Occipital lobe (tissue), 2 donors: ENCODE data around the gene TMEM145. TPM values are rescaled to one million over a fixed set of nuclear protein-coding genes. Genes with fewer than 3 reads are reported as not detected.

Experiments
- DNase-seq: peaks from one replicate; lab custom pipeline; 2025; lab: John Stamatoyannopoulos, UW
- total RNA-seq: library from RNA; depleted of rRNA; stranded (reverse); fragments of >200 nt; gene quantifications from one replicate; pipeline ENCODE4 v1.2.3, GENCODE V29; 2014

Gene TMEM145
- total RNA-seq, 1 donor from 2014 or later = 47.1 TPM

DNA sequence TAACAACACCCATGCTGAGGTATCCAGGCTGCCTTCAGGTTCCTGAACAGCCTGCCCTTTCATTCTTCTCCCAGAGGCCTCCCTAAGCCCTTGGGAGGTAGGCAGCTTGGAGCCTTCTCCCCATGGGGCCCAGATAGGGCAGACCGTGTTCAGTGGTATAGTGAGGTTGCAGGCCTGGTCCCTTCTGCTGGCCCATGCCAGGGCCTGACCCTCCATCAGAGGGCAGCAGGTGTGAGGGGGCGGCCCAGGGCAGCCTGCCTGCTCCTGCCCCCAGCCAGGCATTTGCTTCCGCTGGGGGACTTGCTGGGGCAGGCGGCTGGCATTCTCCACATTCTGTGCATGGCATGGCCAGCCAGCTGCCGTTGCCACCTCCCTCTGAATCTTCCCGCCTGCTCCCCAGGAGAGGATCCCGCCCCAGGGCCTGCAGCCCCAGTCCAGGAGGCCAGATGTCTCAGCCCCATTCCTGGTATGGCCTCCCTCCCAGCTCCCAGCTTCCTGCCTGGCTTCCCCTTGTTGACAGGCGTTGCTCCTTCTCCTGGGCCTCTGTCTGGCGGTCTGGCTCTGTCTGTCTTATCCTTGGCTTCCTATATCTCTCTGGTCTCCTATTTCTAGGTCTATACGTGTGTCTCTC is 35.2 kb upstream of the TMEM145 start:
- no peak for DNase-seq

DNA sequence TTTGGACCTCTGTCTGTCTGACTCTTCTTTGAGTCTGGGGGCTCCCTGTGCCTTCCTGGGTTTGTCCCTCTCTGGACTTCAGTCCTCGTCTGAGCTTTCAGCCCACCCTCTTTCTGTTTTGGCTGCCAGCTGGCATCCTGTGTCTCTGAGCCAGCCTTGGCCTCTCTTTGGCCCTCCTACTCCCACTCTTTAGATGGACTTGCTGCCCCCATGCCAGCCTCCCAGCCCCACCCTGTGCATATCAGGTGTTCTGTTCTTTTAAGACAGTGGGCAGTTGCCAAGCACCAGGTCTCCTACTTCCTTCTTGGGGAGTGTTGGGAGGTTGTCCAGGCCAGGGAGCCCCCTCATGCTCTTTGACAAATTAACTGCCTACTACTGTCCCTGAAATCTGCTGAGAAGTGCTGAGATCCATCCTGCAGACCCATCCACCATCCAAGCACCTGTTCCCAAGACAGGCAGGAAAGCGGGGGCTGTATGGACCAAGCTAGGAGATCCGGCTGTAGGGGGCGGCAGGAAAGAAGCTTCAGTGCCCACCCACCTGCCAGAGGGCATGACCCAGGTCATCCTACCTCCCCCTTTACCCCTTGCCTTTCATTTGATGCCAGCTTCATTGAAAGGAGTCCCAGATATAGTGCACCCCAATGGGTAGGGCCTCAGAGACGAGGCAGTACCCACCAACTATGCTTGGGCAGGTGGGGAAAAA is 34.5 kb upstream of the TMEM145 start:
- DNase-seq = no peak

DNA sequence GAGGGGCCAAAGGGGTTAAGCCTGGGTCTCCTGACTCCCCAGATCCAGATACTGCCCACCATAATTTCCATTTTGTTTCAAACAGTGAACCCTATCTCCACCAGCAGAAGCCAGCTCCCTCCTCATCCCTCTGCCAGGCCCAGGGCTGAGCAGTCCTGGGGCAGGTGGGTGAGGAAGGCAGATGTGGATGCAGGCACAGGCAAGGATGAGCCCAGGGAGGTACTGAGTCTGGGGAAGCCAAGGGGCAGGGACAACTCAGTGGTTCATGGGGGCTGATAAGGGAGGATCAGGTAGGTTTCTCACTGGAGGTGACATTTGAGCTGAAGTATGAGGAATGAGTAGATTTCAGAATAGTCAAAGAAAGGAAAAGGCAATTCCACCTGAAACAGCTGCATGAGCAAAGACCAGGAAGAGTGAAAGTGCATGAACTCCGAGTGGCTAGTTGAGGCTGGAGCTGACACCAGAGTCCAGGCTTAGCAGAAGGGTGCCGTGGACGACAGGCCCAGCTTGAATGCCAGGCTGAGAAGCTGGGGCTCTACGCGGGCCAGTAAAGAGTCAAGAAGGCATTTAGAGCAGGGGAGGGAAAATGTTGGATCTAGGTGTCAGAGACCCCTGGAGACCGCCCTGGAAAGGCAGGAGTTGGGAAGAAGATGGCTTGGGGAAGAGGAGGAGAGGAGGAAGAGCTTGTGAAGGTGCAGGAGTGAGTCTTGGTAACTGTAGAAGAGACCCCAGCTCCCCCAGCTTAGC is 33.8 kb upstream of the TMEM145 start:
- no peak for DNase-seq

DNA sequence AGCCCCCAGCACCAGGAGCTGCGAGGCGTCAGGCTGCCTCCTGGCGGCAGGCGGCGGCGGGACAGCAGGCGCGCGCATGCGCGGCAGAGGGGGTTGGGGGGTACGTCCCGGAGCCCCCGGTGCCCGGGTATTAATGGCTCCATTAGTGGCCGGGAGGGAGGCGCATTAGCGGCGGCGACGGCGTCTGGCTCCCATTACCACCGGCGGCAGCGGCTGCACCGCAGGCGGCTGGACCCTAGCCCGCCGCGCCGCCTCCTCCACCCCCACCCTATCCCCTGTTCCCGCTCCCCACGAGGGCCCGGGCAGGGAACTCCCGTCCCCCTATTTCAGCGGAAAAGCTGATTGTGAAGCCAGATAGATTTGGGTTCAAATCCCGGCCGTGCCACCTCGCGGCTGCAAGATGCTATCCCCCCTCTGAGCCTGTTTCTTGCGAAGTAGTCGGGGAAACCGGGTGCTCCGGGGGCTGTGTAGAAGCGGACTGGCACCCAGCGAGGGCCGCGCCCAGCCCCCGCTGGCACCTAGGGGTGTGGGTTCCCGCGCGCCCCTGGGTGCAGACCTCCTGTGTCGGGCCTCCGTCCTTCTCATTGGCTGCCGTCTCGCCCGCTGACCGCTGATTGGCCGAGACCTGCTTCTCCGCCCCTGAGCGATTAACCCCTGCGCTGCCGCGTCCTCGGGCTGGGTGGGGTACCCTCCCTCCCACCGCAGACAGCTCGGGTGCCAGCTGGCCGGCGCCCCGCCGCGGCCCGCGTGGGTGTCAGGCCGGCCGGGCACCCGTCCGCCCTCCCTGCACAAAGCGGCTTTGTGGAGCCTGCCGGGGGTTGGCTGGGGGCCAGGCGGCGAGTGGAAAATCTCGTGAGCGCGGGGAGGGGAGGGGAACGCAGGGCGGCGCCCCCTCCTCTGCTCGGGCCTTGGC is 33.0 kb upstream of the TMEM145 start:
- peak; percentile 94 for DNase-seq

DNA sequence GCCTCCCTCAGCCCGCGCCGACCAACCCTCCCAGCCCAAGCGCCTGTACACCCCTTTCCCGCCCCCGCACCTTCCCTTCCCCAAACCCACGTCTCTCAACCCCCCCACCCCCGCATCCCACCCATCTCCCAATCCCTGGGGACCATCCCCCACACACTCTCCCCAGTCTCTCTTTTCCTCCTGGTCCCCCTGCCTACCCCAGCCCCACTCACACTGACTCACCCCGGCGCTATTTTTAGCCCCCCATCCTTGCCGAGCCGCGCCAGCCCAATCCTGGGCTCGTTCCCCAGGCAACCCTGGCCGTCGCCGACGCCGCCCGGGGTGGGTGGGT is 32.3 kb upstream of the TMEM145 start:
- DNase-seq = peak; percentile 85

DNA sequence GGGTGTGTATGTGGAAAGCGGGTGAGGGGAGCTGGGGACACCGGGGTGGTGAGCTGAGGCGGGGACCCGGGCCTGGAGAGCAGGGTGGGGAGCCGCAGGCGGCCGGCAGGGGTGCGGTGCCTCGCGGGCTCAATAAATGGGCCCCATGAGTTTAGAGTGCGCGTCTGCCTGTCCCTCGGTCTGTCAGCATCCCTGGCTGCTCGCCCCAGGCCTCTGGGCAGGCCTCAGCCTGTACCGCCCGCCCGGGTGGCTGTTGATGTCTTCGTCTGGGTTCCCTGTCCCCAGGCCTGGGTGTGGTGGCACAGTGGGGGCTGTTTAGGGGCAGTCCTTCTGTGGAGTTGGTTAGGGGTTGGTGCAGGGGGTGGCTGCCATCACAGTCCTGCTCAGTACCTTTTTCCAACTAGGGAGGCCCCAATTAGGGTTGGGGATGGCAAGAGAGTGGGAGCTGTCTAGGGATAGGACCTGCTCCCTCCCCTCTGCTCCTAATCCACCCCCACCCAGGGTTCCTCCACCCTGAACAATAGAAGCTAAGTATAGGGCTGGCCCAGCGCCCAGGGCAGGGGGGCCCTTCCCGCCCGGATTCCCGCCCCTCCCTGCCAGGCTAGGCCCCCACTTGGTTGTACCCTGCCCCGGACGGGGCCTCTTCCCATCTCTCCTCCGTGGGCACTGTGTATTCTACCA is 31.8 kb upstream of the TMEM145 start:
- DNase-seq = peak; percentile 54

DNA sequence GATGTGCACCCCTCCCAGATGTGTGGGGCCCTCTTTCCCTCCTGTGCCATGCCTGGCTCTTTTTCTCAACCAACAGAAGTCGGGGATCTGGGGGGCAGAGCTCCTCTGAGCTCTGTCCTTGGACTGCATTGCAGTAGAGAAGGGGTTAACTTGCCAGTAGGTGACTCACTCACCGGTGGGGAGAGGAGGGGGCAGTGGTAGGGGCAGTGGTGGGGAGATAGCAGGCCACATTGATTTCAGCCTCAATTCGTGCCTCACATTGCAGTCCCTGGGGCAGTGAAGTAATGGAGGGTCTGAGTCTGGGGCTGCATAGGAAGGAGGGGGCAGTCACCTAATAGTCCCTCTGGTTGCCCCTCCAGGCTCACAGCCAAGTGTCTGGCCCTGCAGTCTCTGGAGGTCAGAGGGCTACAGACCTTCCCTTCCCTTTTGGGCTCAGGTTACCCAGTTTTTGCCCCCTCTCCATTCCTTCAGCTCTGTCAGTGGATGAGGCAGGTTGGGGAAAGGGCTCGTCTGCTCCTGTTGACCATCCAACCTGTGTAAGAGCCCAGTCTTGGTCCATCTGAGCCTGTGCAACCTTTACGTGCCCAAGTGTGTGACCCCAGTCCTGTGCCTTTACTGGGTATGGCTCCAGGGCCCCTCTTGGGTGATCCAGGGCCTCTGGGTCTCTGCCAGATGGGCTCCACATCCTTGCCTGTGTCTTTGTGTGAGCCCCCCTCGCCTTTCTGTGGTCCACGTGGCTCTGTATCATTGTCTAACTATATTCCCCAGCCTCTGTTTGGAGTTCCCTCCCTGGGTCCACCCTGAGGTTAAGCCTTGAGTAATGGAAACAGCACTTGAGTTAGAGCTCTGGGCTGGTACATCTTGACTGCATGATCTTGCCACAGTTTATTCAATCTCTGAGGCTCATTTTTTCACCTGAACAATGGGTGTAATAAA is 31.0 kb upstream of the TMEM145 start:
- no peak for DNase-seq

DNA sequence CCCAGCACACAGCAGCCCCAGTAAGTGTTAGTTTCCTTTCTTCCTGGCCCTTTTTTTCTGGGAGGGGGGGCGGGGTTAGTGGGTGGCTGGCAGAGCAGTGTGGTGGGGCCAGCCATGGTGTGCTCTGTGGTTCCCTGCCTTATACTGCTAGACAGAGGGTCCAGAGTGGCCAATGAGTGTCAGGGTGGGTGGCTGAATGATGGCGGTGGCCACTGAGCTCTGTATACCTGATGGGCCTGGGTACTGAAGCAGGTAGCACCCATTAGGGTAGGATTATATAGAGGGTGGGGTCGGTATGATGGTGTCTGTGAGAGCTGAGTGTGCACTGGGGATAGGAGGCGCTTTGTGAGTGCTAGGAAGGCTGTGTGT is 30.3 kb upstream of the TMEM145 start:
- DNase-seq = no peak

DNA sequence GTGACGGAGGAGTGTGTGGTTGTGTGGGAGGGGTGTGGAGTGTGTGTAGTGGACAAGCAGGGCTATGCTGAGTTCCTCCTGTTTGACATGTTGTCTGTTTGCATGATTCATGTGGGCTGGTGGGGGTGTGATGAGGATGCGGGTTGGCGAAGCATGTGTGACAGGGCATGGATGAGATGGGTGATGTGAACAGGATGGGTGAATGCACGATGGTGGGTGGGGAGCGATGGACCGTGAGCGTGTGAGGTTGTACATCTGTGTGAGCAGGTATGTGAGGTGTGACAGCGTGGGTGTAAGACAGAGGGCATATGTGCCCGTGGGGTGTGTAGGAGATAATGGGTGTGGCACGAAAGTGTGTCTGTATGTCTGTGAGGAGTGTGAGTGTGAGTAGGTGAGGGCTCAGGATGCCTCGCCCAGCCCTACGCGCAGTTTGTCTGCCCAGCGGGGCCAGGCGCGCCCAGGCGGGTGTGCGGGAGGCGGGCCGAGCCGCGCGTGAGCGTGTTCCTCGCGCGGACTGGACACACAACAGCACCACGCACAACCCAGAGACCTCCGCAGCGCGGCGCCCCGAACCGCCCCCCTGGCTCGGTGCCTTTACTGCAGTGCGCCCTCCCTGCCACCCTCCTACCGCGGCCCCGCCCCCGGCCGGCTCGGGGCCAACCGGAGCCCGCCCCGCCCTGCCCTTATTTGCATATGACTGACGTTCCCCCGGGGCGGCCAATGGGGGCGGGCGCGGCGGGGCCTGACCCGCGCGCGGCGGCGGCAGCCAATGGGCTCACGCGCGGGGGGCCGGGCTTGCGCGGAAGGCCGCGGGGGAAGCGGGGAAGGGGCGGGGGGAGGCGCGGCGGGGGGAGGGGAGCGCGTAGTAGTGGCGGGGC is 29.7 kb upstream of the TMEM145 start:
- peak; percentile 96 for DNase-seq

DNA sequence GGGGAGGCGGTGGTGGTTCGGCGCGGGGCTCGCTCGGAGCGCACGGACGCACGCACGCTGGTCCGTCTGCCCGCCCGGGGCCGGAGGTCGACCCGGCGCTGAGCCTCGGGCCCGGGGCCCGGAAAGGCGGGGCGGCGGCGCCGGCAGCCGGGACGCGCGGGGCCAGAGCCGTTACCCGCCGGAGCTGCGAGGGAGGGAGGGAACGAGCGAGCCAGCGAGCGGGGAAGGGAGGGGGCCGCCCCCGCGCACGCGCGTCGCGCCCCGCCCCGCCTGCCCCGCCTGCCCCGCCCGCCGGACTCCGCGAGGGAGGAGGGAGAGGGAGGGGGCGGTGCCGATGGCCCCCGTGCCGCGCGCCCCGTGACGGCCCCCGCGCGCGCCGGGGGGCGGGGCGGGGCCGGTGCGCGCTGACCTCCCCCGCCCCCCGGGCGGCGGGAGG is 29.0 kb upstream of the TMEM145 start:
- DNase-seq = peak; percentile 79

DNA sequence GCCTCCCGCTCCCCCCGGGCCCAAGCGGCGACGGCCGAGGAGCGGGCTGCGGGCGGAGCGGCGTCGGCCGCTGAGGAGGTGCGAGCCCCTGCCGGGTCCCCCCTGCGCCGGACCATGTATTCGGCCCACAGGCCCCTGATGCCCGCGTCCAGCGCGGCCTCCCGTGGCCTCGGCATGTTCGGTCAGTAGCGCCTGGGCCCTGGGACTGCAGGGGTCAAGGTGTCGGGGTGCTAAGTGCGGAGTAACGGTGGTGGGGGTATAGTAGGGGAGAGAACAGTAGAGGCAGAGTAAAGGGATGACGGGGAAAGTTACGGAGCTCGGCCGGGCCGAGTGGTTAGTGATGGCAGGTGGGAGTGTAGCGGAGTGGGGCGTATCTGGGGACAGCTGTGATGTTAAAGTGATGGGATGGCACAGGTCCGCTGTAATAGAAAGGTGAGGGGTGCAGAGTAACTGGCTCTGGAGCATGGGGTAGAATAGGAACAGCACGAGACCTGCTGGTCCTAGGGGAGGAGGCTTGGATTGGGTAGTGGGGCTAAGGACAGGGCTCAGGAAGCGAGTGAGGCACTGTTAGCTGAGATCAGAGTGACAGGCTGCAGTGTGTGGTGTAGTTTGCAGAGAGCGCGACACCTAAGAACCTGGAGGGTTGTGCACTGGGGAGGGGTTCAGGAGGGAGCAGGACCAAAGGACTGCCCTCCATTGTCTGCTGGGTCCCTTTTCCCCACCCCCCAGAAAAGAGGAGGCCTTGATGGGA is 28.3 kb upstream of the TMEM145 start:
- no peak for DNase-seq

DNA sequence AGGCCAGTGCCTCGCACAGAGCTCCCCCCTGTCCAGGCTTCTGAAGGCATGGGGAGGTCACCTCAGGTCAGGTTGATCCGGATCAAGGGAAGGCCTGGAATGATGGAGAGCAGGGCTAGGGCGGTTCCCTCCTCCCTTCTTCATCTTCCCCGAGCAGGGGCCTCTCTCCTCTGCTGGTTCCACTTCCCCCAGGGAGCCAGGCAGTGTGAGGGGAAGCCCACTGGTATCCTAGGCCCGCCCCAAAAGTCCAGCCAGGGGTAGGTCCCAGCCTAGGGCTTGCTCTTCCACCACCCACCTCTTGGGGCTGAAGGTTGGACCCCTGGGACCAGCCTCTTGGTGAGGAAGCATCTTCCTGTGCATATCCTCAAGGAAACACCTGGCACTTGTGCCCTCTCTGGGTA is 27.6 kb upstream of the TMEM145 start:
- DNase-seq = no peak

DNA sequence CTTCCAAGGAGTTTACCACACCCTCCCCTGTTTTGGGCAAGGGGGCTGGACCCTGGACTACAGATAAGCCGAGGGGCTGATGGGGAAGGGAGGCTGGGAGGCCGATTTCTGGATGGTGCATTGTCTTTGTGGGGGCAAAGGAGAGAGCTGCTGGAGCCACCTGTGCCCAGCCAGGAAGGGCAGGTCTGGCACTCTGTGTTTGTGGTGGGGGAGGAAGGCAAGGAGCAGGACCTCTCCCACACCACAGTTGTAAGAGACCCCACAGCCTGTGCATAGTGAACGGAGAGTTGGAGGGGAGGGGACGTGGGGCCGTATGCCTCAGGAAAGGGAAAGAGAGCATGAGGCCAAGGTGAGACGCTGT is 27.1 kb upstream of the TMEM145 start:
- DNase-seq = no peak

DNA sequence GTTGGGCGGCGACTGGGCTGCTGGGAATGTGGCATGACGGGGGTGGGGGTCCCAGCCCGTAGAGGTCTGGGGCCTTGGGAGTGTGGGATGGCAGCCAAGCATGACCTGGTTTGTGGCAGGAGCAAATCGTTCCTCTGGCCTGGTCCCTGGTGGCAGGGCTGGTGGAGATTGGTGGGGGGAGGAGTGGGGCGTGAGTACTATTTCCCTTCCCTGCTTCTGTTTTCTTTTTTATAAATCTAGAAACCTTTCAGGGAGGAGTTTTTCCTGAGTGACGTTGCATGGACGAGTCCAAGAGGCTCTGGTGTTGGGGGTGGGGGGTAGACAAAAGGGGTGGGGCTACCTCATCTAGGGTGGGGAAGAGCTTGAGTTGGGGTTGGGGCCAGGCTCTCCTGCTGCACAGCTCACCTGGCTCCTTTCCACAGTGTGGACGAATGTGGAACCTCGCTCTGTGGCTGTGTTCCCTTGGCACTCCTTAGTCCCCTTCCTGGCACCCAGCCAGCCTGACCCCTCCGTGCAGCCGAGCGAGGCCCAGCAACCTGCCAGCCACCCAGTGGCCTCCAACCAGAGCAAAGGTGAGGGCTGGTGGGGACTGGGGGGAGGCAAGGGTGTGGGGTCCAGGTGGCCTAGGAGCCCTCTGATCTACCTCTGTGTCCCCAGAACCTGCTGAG is 26.6 kb upstream of the TMEM145 start:
- no peak for DNase-seq

DNA sequence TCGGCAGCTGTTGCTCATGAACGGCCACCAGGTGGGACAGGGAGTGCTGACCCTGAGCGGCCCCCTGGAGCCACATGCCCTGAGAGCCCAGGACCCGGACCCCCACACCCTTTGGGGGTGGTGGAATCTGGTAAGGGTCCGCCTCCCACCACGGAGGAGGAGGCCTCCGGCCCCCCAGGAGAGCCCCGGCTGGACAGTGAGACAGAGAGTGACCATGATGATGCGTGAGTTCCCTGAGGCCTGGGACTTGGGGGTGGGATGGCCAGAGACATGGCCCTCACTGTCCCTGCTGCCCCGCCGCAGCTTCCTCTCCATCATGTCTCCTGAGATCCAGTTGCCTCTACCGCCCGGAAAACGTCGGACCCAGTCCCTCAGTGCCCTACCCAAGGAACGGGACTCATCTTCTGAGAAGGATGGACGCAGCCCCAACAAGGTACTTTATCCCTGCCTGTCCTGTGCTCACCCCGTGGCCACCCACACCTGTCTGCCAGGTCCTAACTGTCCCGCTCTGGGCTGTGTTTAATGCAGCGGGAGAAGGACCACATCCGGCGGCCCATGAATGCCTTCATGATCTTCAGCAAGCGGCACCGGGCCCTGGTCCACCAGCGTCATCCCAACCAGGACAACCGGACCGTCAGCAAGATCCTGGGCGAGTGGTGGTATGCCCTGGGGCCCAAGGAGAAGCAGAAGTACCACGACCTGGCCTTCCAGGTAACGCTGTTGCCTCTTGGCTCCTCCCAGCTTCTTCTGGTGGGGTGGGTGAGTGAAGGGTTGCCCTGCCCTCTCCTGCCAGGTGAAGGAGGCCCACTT is 25.9 kb upstream of the TMEM145 start:
- DNase-seq = no peak

DNA sequence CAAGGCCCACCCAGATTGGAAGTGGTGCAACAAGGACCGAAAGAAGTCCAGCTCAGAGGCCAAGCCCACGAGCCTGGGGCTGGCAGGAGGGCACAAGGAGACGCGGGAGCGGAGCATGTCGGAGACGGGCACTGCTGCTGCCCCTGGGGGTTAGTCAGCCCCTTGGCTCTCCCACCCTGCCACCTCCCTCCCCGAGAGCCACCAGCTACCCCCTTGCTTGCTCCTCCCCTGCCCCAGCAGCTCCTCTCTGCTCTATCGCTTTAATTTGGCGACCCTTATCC is 25.3 kb upstream of the TMEM145 start:
- no peak for DNase-seq

DNA sequence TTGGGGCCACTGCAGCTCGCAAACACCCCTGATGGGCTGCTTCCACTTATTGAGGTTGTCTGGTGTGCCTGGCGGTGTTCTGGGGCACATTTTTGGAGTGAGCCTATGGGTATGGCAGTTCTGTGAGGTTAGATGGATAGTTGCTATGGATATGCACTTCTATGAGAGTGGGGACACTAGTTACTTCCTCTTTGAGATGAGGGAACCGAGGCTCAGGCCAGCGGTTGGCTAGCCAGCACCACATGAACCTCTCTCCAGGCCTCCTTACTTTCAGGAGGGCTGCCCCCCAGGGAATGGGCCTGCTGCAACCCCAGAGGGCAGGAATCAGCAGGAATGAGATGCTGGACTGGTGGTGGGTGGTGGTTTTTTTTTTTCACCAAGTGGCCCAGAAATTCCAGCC is 24.7 kb upstream of the TMEM145 start:
- DNase-seq = no peak
